ENCODE measurements around the gene MTCH2.

The MTCH2 gene

GRCh38 chr11:47573321-47573720 is 69.0 kb downstream of the MTCH2 start:
- H3K4me3 ChIP-seq (ENCODE audit: low read depth, low read length) = no peak overlapping the region
- H3K27me3 ChIP-seq = no peaks in the 10 kb centered on the region
- peaks cover 12% of the 10 kb centered on the region for H3K36me3 ChIP-seq
- no peak for DNase-seq
- no peak for TF ChIP-seq CTCF (IDR thresholded peaks at IDR 0.05; ENCODE audit: low read depth, low read length)
- H3K9me3 ChIP-seq = no peaks in the 10 kb centered on the region
- H3K4me1 ChIP-seq = no peaks in the 10 kb centered on the region

- H3K4me1 ChIP-seq = no peaks in the 10 kb centered on the region
Observed at GRCh38 chr11:47572715-47573255, 69.6 kb downstream of the MTCH2 start.

GRCh38 chr11:47571895-47572294 is 70.5 kb downstream of the MTCH2 start:
- Histone ChIP-seq H3K9me3 (no peaks in the 10 kb centered on the region), H3K4me3 (ENCODE audit: low read depth, low read length) (no peak overlapping the region), H3K4me1 (no peaks in the 10 kb centered on the region), H3K36me3 (peaks cover 12% of the 10 kb centered on the region), H3K27me3 (no peaks in the 10 kb centered on the region)
- no peak for DNase-seq
- no peak for TF ChIP-seq CTCF (IDR thresholded peaks at IDR 0.05; ENCODE audit: low read depth, low read length)

More at GRCh38 chr11:47572715-47573255, 69.6 kb downstream of the MTCH2 start:
- peaks cover 12% of the 10 kb centered on the region for H3K36me3 ChIP-seq
- peak; percentile 43 for DNase-seq
- no peak overlapping the region for H3K4me3 ChIP-seq (ENCODE audit: low read depth, low read length)
- no peaks in the 10 kb centered on the region for H3K27me3 ChIP-seq
- no peak for TF ChIP-seq CTCF (IDR thresholded peaks at IDR 0.05; ENCODE audit: low read depth, low read length)
- no peaks in the 10 kb centered on the region for H3K9me3 ChIP-seq

GRCh38 chr11:47571357-47571729 is 71.0 kb downstream of the MTCH2 start:
- no peak for TF ChIP-seq CTCF (IDR thresholded peaks at IDR 0.05; ENCODE audit: low read depth, low read length)
- Histone ChIP-seq H3K27me3 (no peaks in the 10 kb centered on the region), H3K36me3 (peaks cover 12% of the 10 kb centered on the region), H3K4me1 (no peaks in the 10 kb centered on the region), H3K4me3 (ENCODE audit: low read depth, low read length) (no peak overlapping the region), H3K9me3 (no peaks in the 10 kb centered on the region)
- no peak for DNase-seq

GRCh38 chr11:47570651-47571356 is 71.6 kb downstream of the MTCH2 start:
- H3K36me3 ChIP-seq = peaks cover 12% of the 10 kb centered on the region

More at GRCh38 chr11:47570651-47571356, 71.6 kb downstream of the MTCH2 start:
- H3K4me3 ChIP-seq (ENCODE audit: low read depth, low read length) = no peak overlapping the region
- DNase-seq = no peak
- no peaks in the 10 kb centered on the region for H3K9me3 ChIP-seq
- no peaks in the 10 kb centered on the region for H3K4me1 ChIP-seq
- H3K27me3 ChIP-seq = no peaks in the 10 kb centered on the region
- TF ChIP-seq CTCF (IDR thresholded peaks at IDR 0.05; ENCODE audit: low read depth, low read length) = no peak

Measured in BE2C (cell line).